Esophagus muscularis mucosa (tissue), 3 donors: ENCODE data around the gene PTTG1IP.

Experiments
- POLR2A ChIP-seq: fragments of 450-650 bp; IDR thresholded peaks from one replicate; pipeline ENCODE4 v1.6.1; 2017; ENCODE audit warnings: antibody characterized with exemption, moderate library complexity, mild to moderate bottlenecking, low read depth
- POLR2AphosphoS5 ChIP-seq, 2 donors: sonication (generic); formaldehyde crosslinking; IDR thresholded peaks; one replicate each; pipeline ENCODE4 v1.6.1; 2017; ENCODE audit warnings: antibody characterized with exemption in 2 of 2
- TF ChIP-seq, protein P1 (sequence below), 3 experiments: fragments of 200-600 bp in 2 of 3; fragments of 450-650 bp in 1 of 3; sonication (generic) in 2 of 3; IDR thresholded peaks; one replicate each; pipeline ENCODE4 v1.5.1; 2017 to 2019; ENCODE audit warnings: antibody characterized with exemption in 3 of 3, mild to moderate bottlenecking in 2 of 3, moderate library complexity in 1 of 3

GRCh38 chr21:44805859-44806258, 67.6 kb downstream of the PTTG1IP start:
- TF ChIP-seq POLR2AphosphoS5 (IDR thresholded peaks at IDR 0.05) (no peak), POLR2A (no peak)
- TF ChIP-seq, protein P1, sequence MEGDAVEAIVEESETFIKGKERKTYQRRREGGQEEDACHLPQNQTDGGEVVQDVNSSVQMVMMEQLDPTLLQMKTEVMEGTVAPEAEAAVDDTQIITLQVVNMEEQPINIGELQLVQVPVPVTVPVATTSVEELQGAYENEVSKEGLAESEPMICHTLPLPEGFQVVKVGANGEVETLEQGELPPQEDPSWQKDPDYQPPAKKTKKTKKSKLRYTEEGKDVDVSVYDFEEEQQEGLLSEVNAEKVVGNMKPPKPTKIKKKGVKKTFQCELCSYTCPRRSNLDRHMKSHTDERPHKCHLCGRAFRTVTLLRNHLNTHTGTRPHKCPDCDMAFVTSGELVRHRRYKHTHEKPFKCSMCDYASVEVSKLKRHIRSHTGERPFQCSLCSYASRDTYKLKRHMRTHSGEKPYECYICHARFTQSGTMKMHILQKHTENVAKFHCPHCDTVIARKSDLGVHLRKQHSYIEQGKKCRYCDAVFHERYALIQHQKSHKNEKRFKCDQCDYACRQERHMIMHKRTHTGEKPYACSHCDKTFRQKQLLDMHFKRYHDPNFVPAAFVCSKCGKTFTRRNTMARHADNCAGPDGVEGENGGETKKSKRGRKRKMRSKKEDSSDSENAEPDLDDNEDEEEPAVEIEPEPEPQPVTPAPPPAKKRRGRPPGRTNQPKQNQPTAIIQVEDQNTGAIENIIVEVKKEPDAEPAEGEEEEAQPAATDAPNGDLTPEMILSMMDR (IDR thresholded peaks at IDR 0.05): no peak
